ENCODE measurements around the gene LIAS.

DNA sequence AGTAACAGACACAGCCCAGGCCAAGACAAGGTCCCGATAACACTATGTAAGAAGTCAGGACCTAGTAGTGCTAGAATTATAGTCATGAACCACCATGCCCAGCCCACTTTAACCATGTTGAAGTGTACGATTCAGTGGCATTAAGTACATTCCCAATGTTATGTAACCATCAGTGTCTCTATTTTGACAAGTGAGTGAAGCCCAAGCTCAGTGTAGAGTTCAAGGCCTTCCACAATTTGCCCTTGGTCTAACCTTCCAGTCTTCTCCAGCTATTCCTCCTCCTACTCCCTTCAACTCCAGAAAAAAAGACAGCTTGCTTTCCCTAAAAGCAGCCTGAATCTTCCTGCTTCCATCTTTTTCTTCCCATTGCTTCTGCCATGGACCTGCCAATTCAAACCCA is 31.5 kb downstream of the LIAS start:
- TF ChIP-seq, protein P1, sequence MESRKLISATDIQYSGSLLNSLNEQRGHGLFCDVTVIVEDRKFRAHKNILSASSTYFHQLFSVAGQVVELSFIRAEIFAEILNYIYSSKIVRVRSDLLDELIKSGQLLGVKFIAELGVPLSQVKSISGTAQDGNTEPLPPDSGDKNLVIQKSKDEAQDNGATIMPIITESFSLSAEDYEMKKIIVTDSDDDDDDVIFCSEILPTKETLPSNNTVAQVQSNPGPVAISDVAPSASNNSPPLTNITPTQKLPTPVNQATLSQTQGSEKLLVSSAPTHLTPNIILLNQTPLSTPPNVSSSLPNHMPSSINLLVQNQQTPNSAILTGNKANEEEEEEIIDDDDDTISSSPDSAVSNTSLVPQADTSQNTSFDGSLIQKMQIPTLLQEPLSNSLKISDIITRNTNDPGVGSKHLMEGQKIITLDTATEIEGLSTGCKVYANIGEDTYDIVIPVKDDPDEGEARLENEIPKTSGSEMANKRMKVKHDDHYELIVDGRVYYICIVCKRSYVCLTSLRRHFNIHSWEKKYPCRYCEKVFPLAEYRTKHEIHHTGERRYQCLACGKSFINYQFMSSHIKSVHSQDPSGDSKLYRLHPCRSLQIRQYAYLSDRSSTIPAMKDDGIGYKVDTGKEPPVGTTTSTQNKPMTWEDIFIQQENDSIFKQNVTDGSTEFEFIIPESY (IDR thresholded peaks at IDR 0.05) = no peak
- TF ChIP-seq MAX (IDR thresholded peaks at IDR 0.05) (no peak), TAF1 (conservative IDR thresholded peaks at IDR 0.05) (no peak), CTCF (IDR thresholded peaks at IDR 0.05; ENCODE audit: low read depth, low read length, missing input control) (no peak), JUND (IDR thresholded peaks at IDR 0.05) (no peak), SP1 (IDR thresholded peaks at IDR 0.05) (no peak), RAD21 (IDR thresholded peaks at IDR 0.05) (no peak)
